ENCODE data around the gene UBE2S.

UBE2S gene

GRCh38 chr19:55366790-55367189, 40.8 kb downstream of the UBE2S start:
- no peak for DNase-seq (ENCODE audit: low read depth in 2 of 2, low spot score in 1 of 2)

DNA sequence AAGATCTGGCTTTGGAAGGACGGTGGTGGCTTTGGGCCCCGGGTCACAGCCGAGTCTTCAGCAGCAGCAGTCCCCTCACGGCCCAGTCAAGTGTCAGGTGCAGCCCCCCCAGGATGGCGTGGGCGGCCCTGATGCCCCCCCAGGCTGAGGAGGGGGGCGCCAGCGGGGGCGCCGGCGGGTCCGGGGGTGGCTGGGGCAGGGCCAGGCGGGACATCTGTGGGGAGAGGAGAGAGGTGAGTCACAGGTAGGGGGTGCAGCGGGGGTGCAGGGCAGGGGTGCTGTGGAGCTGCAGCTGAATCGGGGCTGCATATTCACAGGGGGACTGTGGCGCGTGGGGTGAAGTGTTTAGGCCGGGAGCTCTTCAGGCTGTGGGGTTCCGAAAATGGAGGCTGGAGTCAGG, 41.6 kb downstream of the UBE2S start:
- no peak for DNase-seq (ENCODE audit: low read depth in 2 of 2, low spot score in 1 of 2)

DNA sequence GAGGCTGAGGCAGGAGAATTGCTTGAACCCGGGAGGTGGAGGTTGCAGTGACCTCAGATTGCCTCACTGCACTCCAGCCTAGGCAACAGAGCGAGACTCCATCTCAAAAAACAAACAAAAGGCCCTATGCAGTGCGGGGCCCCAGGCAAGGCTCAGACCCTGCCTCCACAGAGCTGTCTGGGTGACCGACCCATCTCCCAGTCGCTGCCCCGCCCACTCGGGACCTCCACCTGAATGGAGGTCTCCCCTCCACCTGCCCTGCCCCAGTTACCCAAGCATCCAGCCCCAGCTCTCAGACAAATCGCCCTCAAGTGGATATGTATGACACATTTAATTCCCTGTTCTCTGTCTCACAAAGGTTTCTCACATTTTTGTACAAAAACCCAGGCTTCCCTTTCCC, 42.3 kb downstream of the UBE2S start:
- no peak for DNase-seq (ENCODE audit: low read depth in 2 of 2, low spot score in 1 of 2)

DNA sequence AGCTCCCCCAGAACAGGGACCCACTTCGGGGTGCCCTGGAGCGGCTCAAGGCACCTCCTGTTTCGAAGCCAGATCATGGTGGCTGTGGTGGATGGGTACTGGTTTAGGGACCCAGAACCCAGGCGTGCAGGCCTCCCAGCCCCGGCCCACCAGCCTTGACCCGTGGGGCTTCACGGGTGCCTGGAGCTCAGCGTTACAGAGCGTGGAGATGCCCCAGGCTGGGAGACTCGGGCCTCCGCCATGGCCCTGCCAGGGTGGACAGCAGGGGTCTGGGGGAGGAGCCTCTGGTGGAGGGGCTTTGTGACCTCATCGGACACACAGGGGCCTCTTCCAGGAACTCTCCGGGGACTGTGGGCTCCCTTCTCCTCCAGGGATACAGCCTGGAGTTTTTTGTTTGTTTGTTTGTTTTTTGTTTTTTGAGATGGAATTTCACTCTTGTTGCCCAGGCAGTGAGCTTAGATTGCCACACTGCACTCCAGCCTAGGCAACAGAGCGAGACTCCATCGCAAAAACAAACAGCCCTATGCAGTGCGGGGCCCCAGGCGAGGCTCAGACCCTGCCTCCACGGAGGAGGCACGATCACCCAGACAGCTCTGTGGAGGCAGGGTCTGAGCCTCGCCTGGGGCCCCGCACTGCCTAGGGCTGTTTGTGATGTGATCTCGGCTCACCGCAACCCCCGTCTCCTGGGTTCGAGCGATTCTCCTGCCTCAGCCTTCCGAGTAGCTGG, 44.4 kb downstream of the UBE2S start, which contains the start of gene GARIN5B:
TSS of gene GARIN5B (minus strand) at position 271 of the 727 bp plus-strand sequence. CDS start at position 77, 194 bp downstream.
- no peak for DNase-seq (ENCODE audit: low read depth in 2 of 2, low spot score in 1 of 2)

- DNase-seq (ENCODE audit: low read depth in 2 of 2, low spot score in 1 of 2): no peak
These were observed 45.2 kb downstream of the UBE2S start for GRCh38 chr19:55362174-55362989.

GRCh38 chr19:55360902-55361301, 46.7 kb downstream of the UBE2S start:
- DNase-seq (ENCODE audit: low read depth in 2 of 2, low spot score in 1 of 2): no peak

DNA sequence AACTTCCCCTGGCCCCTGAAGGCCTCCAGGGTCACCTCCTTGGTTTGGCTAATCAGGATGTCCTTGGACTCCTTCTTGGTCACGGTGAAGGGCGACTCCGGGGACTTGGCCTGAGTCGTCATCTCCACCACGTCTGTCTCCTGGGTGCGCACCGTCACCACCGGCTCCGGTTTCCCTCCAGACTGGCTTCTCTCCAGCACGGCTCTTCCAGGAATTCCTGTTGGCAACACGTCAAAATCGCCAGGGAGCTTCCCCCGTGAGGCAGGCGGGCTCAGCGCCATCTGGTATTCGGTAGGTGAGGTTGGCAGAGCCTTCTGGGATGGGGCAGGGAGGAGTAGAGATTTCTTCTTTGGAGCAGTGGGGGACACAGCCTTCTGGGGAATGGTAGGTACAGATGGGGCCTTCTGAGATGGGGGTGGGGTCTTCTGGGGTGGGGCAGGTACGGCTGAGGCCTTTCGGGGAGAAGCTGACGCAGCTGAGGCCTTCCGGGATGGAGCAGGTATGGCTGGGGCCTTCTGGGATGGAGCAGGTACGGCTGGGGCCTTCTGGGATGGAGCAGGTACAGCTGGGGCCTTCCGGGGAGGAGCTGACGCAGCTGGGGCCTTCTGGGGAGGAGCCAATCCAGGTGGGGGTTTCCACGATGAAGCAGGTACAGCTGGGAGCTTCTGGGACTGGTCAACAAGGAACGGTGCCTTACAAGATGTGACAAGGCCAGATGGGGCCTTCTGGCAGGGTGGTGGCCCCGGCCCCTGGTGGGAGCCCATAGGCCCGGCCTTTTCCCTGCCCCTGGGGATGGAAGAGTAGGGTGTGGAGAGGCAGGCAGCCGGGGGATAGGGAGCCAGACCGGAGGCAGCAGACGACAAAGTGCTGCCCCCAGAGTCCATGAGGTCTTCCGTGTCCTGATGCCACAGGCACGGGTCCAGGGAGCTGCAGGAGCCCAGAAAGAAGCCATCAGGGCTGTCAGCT, 48.4 kb downstream of the UBE2S start:
- no peak for DNase-seq (ENCODE audit: low read depth in 2 of 2, low spot score in 1 of 2)

DNA sequence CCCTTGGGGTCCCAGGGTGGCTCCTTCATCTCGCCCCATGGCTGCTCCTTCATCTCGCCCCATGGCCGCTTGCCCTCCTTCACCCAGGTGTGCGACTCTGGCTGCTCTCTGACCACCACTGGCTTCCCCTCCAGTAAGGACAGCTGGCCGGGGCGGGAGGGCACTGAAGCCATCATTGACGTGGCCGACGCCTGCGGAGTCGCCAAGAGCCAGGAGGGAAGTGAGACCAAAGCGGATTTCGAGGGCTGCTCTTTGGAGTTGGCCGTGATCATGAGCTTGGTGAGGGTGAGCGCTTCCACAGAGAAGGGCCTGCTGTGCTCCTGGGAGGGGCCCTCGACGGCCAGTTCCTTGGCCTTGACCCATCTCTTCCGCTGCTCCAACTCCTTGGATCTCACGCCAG, 49.1 kb downstream of the UBE2S start:
- no peak for DNase-seq (ENCODE audit: low read depth in 2 of 2, low spot score in 1 of 2)

- DNase-seq (ENCODE audit: low read depth in 2 of 2, low spot score in 1 of 2): no peak
These were observed 52.3 kb downstream of the UBE2S start for GRCh38 chr19:55355213-55355821.

DNA sequence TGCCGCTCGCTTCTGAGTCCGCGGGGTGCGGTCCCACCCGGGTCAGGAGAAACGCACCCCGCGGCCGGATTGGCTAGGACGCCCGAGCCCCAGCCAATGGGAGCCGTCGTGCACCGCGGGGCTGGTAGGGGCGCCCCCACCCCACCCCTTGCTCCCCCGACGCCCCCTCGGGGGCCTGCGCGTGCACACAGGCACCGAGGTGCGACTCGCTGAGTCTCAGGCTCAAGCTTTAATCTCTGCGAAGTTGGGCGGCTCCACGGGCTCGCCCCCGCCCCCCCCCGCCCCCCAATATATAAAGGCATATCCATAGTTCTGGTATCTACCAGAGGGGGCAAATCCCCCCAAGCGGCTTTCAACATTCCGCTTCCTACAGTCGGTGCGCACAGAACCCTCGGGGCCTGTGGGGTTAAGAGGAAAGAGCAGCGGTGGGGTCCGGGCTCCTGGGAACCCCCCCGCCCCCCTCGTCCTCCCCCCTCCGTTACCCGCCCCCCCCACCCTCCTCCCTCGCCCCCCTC, 52.8 kb downstream of the UBE2S start, which contains the start of gene COX6B2:
TSS of gene COX6B2 (minus strand) at position 22 of the 515 bp plus-strand sequence. CDS start 198 bp downstream, outside the sequence.
- DNase-seq (ENCODE audit: low read depth in 2 of 2, low spot score in 1 of 2): no peak

- DNase-seq (ENCODE audit: low read depth in 2 of 2, low spot score in 1 of 2): no peak
These were observed 53.5 kb downstream of the UBE2S start for GRCh38 chr19:55353803-55354697.

GRCh38 chr19:55353356-55353802, 54.2 kb downstream of the UBE2S start:
- DNase-seq (ENCODE audit: low read depth in 2 of 2, low spot score in 1 of 2): no peak

DNA sequence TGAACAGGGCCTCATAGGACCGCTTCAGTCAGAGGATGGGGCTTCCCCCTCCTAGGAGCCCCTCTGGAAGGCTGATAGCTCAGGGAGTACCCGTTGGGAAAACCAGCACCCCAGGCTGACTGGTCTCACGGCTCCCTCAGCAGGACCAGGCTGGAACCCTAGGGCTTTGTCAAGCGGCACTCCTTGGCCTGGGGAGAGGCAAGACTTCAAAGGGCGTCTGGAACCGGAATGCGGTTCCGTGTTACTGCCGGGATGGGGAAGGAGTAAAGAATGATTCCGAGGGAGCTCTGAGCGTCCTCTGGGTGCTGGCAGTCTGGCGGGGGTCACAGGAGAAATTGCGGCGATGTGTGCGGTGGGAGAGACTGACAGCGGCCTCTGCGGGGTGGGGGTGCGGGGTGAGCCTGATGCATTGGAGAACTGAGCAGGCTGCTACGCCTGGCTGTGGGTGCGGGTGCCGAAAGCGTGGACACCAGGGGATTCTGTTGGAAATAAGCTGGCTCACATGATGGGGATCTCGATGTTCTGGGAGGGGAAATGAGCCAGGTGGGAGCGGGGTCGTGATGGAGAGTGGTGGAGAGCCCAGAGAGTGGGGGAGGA, 54.9 kb downstream of the UBE2S start:
- DNase-seq (ENCODE audit: low read depth in 2 of 2, low spot score in 1 of 2): no peak

DNA sequence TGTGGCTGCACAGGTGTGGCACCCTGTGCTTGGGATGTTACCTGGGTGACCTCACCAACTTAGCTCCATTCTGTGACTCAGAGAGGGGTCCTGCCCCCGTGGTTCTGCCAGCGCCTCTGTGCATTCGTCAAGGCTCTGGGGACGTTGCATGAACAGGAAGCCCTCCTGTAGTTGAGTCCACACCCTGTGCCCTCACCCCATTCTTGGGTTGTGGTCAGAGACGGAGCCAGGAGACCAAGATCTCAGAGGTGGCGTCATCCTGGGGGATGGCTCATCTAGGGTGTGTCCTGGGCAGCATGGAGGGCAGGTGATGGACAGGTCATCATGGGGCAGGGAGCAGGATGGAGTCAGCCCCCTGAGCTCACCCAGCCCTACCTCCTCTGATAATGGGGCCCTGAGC, 55.5 kb downstream of the UBE2S start:
- no peak for DNase-seq (ENCODE audit: low read depth in 2 of 2, low spot score in 1 of 2)

- no peak for DNase-seq (ENCODE audit: low read depth in 2 of 2, low spot score in 1 of 2)
These were observed 56.8 kb downstream of the UBE2S start for GRCh38 chr19:55350620-55351315.
